HG03520 (cell line): ENCODE measurements around the gene TMEM52B.
"Not testable (repeated sequence)": the region's sequence is repeated elsewhere in the genome, so short reads cannot be mapped to it uniquely, and the experiment has no call there.

ENCODE experiments used
- ATAC-seq: cut with Tn5 transposase; IDR thresholded peaks from one replicate; pipeline ENCODE4 v1.9.1; 2021; ENCODE audit warnings: mild to moderate bottlenecking, moderate library complexity; ENCODE audit not compliant: unreplicated experiment

The TMEM52B gene

DNA sequence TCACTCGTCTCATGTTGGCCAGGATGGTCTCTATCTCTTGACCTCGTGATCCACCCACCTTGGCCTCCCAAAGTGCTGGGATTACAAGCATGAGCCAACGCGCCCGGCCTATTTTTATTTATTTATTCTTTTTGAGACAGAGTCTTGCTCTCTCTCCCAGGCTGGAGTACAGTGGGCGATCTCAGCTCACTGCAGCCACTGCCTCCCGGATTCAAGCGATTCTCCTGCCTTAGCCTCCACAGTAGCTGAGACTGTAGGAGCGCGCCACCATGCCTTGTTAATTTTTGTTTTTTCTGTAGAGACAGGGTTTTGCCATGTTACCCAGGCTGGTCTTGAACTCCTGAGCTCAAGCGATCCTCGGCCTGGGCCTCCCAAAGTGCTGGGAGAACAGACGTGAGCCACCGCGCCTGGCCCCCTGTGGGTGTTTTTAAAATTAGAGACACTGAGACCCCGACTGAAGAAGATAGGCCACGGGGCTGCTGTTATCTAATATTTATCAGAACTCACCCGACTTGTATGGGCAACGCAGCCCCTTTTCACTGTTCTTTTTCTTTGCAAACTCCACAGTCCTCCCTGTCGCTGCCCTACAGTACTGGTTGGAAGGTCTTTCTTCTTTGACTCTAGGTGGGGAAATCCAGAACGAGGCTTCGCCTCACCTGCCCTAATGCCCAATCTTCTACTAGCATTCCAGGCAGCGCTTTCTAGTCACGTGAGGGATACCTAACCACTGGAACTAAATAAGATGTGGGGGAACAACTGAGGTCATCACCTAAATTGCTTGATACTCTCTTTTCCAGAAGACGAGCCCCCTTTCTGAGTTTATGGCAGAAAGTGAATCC, 32.5 kb downstream of the TMEM52B start:
- no peak for ATAC-seq

DNA sequence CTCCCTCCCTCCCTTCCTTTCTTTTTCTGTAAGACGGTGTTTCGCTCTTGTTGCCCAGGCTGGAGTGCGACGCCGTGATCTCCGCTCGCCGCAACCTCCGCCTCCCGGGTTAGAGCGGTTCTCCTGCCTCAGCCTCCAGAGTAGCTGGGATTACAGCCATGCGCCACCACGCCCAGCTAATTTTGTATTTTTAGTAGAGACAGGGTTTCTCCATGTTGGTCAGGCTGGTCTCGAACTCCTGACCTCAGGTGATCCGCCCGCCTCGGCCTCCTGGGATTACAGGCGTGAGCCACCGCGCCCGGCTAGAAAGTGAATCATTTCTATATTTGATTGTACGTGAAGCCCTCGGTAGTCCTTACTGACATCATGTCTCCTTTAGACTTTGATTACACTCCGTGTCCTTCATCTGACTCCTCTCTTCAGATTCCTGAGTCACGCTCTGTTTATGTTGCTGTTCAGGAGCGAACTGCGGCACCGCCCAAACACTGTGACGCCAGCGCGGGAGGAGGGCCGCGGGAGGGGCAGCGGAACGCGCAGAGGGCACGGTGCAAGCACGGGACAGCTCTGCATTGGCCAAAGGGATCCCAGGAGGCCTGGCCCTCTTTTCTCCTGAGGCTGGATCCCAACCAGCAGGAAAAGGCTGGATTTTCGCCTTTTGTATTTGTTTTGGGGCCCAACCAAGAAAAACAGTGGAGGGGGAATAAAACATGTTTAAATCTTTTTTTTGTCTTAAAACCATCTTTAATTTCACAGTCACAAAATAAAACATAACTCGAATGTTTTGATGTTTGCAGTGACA, 33.3 kb downstream of the TMEM52B start:
- peak; percentile 55 for ATAC-seq

DNA sequence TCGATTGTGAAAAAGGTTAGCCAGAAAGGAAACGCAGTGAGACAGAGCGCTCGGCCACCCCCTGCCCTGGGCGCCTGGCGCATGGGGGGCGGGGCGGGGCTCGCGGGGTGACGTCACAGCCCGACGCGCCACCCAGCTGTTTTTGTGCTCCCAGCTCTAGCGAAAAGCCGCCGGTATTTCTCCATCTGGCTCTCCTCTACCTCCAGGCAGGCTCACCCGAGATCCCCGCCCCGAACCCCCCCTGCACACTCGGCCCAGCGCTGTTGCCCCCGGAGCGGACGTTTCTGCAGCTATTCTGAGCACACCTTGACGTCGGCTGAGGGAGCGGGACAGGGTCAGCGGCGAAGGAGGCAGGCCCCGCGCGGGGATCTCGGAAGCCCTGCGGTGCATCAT, 33.9 kb downstream of the TMEM52B start, which contains the start of gene GABARAPL1:
GABARAPL1 (plus strand) TSS at position 139 of the 393 bp plus-strand sequence; CDS start at position 392, 253 bp downstream.
- peak; percentile 70 for ATAC-seq

DNA sequence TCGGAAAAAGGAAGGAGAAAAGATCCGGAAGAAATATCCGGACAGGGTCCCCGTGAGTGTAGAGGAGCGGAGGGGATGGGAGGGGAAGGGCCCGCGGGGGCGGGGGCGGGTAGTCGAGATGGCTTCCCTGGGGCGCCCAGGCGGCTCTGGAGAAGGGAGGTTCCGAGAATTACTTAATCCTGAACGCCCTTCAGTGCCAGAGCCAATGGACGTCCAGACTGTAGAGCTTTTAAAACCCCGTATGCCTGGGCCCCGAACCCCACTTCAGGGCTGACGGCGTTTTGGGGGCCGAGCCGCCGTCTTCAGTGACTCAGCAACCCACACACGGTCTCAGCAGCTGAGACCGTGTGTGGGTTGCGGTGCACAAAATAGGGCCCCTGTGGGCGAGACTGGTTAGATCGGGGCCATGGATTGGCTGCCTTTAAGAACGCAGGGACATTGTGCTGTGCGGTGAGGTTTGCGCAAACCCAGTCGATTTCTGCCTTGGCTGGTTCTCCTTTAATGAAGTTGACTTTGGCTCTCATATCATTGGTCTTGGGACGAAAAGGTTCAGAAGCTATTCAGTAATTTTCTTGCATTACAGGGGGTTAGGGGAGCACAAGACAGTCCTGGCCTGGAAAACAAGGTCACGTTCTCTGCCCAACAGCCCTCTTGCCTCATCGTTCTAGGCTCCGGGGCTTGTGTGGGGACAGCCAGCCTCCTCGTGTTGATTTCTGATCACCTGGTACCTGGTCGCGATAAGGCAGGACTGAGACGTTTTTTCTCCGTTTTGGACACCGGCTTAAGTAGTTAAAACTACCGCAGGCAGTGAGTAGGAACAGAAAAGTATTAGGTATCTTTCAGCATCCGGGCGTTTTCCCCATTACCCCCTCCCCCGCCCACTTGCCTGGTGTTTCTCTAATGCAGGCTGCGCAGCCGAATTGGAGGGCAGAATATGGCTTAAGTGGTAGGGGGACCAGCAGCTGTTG, 34.6 kb downstream of the TMEM52B start:
- ATAC-seq, result no peak

DNA sequence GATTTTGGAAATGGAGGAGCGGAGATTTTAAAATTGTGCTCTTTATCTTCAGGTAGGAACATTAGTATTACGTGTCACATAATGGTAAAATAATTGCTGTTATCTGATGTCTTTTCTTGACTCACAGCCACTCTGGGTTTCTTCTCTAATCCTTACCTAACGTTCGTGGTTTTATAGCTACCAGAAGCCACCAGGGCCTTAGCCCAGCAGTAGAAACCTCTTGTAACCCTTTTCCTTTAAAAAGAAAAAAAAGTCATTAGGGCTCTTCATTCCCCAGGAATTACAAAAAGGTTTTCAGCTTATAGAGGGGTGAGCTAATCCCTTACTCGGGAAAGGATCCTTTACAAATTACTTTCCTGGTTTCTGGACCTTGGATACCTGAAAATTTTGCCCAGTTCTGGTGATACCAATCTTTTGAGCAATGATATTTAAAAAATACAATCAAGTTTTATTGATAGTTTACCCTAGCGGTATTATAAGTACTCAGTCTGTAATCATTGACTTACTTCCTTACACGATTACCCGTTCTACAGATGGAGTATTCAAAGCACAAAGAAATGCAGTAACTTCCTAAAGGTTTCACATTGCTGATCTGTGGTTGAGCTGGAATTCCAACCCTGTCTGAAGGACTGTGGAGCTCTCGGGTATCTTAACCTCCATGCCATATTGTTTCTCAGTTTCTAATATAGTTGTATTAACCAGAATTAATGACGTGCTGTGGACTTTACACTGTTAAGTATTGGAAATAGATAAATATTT, 35.5 kb downstream of the TMEM52B start:
- ATAC-seq, result no peak

DNA sequence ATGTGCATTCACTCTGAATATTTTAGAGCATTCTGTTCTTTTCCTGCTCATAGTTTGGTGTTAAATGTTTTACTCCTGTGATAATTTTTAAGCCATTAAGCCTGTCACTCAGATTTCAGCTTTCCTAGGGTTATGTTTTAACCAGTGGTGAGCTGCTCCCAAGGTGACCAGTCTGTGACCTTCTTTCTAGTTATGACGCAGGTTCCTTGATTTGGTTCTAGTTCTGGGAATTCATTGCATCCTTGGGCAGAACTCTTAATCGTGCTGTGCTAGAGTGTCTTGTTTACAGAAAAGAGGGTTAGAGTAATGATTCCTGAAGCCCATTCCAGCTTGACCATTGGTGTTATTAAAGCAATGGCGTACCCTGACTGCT, 36.0 kb downstream of the TMEM52B start:
- ATAC-seq, result no peak

DNA sequence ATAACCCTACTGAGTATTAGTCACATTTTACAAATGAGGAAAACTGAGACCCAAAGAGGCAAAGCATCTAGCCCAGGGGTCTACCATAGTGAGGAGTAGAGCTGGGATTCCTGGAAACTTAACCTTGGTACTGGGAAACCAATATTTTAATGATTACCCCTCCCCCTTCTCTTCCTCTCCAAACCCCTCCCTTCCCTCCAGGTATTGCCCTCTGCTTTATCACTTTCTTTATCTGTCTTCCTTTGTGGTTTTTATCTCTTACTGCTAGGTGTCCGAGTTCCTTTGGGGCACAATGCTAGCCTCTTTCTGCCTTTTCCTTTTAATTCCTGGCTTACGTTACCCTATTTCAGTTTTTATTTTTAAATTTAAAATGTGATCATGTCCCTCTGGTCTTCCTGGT, 36.6 kb downstream of the TMEM52B start:
- no peak for ATAC-seq

DNA sequence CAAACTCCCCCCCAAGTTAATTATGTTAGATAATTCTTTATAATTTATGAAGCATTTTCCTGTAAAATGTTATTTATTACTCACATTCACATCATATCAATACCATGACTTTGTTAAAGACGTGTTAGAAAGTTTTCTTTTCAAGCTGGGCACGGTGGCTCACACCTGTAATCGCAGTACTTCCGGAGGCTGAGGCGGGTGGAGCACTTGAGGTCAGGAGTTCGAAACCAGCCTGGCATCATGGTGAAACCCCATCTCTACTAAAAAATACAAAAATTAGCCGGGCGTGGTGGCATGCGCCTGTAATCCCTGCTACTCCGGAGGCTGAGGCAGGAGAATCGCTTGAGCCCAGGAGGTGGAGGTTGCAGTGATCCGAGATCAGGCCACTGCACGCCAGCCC, 37.1 kb downstream of the TMEM52B start:
- not testable (repeated sequence) for ATAC-seq

DNA sequence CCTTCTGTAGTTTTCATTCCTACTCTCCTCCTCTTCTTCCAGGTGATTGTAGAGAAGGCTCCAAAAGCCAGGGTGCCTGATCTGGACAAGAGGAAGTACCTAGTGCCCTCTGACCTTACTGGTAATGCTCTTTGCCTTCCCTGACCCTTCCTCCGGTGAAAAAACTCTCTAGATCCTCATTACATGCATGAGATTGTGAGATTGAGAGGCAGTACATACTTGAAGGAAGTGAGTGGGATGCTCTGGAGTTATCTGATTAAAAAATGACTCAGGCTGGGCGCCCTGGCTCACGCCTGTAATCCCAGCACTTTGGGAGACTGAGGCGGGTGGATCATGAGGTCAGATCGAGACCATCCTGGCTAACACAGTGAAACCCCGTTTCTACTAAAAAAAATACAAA, 39.2 kb downstream of the TMEM52B start:
- ATAC-seq, result no peak

DNA sequence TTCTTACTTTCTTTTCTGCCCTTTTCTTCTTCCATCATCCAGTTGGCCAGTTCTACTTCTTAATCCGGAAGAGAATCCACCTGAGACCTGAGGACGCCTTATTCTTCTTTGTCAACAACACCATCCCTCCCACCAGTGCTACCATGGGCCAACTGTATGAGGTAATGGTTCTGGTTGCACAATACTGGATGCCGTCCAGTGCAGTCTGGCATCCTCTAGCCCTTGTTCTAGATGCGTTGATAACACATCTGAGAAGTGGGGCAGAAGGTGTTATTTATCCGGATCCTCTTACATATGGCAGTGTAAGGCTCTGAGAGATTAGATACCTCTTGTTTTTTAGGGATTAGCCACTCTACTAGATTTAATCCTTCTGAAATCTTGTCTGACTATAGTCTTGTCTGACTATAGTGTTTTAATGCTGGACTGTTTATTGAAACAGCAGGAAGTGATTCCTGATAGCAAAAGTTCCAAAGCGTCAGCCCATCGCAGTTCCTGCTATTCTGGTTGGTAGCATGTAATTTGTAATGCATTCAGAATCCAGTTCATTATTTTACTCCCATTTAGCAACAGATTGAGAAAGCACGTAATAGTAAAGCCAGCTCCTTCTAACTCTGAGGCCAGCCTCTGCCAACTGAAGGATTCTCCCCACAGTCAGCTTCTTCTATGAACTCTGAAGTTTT, 41.7 kb downstream of the TMEM52B start:
- no peak for ATAC-seq

DNA sequence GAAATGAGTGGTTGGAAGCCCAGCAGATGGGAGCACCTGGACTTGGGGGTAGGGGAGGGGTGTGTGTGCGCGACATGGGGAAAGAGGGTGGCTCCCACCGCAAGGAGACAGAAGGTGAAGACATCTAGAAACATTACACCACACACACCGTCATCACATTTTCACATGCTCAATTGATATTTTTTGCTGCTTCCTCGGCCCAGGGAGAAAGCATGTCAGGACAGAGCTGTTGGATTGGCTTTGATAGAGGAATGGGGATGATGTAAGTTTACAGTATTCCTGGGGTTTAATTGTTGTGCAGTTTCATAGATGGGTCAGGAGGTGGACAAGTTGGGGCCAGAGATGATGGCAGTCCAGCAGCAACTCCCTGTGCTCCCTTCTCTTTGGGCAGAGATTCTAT, 43.0 kb downstream of the TMEM52B start:
- ATAC-seq, result no peak

DNA sequence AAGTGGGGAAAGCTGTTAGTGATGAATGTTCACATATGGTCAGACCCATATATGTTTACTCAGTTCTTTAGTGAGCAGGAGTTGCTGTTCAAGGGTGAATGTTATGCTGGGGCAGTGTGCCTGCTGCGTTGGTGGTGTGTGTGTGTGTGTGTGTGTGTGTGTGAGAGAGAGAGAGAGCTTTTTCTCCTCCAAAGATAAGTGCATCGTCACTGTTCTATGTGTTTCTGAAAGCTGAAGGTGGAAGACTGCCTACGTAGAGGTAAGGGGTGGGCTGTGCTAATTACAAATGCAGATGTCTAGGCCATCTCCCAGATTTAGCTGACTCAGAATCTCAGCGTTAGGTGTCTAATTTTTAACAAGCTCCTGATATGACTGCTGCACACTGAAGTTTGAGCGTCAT, 44.4 kb downstream of the TMEM52B start:
- ATAC-seq, result no peak

DNA sequence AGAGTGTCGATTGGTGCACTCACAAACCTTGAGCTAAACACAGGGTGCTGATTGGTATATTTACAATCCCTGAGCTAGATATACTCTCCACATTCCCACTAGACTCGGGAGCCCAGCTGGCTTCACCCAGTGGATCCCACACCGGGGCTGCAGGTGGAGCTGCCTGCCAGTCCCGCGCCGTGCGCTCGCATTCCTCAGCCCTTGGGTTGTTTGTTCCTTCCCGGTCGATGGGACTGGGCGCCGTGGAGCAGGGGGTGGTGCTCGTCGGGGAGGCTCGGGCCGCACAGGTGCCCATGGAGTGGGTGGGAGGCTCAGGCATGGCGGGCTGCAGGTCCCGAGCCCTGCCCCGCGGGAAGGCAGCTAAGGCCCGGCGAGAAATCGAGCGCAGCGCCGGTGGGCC, 46.6 kb downstream of the TMEM52B start:
- ATAC-seq, result not testable (repeated sequence)

DNA sequence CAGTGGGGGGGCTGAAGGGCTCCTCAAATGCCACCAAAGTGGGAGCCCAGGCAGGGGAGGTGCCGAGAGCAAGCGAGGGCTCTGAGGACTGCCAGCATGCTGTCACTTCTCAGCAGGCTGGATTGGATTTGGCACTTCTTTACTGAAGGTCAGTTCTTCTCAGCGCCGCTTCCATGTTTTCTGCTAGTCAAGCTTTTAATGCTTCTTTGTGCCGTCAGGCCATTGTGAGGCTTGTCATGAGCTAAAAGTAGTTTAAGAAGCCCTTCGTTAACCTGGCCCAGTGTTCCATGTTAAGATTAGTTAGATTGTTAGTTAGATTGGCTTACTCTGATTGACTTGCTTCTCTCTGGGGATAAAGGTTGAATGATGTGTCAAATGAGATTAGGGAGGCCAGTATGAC, 47.3 kb downstream of the TMEM52B start:
- ATAC-seq, result no peak

DNA sequence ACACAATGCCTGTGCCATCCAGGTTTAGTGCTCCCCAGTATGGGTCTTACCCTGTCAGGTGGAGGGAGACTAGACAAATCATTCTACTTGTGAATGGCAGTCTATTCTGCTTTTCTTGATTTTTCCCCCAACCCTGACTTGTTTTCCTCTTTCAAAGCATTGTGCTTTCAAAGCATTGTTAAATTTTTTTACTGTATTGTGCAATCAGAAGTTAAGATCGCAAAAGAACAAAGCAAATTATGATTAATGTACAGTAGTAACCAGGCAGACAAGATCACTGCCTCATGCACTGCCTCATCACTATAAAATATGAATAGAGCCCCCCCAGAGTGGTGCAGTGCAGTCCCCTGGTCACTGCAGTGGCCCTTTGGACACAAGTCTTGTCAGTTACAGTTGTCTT, 47.9 kb downstream of the TMEM52B start:
- ATAC-seq, result no peak

DNA sequence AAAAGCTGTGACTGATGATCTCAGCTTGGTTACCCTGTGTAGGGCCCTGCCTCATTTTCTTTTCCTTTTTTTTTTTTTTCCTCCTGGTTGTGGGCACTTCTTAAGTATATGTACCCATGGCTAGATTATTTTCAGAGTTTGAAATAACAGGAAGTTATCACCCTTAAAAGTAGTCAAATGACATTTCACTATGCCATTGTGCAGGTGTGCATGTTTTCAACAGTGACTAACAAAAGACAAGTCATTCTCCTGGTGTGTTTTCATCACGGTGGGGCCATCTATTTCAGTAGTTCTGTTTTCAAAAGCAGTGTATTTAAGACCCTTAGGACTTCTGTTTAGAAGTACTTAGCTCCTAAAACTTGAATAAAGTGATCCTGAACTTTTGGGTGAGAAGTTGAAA, 48.8 kb downstream of the TMEM52B start:
- no peak for ATAC-seq

DNA sequence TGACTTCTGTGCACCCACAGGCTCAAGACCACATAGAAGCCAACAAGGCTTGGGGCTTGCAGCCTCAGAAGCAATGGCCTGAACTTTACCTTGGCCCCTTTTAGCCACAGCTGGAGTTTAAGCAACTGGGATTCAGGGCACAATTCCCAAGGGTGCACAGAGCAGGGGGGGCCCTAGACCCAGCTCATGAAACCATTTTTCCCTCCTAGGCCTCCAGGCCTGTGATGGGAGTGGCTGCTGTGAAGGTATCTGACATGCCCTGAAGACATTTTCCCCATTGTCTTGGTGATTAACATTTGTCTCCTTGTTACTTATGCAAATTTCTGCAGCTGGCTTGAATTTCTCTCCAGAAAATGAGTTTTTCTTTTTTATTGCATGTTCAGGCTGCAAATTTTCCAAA, 55.7 kb downstream of the TMEM52B start:
- no peak for ATAC-seq

DNA sequence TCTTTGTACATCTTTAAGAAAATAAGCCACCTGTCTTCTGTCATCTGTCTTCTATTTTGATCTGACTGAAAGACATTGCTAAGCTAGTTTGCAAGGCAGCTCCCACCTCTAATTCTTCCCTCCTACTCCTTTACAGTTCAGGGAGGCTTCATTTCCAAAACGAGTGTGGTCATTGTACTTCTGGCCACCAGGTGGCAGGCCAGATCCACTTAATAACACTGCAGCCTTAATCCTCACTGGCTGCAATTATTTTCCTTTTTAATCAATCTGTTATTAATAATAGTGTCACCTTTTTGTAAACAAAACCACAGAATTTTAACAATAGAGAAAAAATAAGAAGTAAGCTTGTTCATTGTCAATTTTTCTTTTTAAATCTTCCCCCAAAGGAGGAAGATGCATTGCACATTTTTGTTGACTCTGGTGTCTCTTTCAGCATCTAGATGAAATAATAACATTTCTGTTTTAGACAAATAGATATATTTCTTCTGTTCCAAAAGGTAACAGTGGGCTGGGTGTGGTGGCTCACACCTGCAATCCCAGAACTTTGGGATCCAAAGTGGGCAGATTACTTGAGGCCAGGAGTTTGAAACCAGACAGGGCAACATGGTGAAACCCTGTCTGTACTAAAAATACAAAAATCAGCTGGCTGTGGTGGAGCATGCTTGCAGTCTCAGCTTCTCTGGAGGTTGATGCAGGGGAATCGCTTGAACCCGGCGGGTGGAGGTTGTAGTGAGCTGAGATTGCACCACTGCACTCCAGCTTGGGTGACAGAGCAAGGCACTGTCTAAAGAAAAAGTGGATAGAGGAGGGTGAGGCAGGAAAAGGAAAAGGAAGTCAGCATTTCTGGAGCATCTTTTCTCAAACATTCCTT, 57.2 kb downstream of the TMEM52B start:
- ATAC-seq, result no peak

DNA sequence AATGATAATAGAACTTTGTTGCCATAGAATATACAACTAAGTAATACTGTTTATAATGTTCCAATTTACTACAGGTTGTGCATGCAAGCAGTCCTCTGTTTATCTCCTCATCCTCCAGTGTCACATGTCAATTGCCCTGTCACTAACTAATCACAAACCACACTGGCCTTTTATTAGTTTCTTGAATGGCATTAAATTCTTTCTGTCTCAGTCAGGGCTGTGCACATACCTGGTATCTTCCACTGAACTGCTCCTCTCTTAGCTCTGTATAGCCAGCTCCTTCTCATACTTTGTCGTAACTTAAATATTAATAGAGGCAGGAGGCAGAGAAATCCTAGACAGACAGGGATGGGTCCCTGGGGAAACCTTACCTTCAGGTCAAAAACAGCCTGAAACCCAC, 57.9 kb downstream of the TMEM52B start:
- ATAC-seq, result no peak
